ENCODE data around the gene ZBTB16.

- TF ChIP-seq, protein P1, sequence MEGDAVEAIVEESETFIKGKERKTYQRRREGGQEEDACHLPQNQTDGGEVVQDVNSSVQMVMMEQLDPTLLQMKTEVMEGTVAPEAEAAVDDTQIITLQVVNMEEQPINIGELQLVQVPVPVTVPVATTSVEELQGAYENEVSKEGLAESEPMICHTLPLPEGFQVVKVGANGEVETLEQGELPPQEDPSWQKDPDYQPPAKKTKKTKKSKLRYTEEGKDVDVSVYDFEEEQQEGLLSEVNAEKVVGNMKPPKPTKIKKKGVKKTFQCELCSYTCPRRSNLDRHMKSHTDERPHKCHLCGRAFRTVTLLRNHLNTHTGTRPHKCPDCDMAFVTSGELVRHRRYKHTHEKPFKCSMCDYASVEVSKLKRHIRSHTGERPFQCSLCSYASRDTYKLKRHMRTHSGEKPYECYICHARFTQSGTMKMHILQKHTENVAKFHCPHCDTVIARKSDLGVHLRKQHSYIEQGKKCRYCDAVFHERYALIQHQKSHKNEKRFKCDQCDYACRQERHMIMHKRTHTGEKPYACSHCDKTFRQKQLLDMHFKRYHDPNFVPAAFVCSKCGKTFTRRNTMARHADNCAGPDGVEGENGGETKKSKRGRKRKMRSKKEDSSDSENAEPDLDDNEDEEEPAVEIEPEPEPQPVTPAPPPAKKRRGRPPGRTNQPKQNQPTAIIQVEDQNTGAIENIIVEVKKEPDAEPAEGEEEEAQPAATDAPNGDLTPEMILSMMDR (IDR thresholded peaks at IDR 0.05; ENCODE audit: low read depth, low read length): no peak
- TF ChIP-seq POLR2A (IDR thresholded peaks at IDR 0.05; ENCODE audit: extremely low read depth, insufficient read length): no peak
- TF ChIP-seq, protein P2, sequence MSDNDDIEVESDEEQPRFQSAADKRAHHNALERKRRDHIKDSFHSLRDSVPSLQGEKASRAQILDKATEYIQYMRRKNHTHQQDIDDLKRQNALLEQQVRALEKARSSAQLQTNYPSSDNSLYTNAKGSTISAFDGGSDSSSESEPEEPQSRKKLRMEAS (IDR thresholded peaks at IDR 0.05; ENCODE audit: low read depth, low read length): no peak
These were observed 138.4 kb downstream of the ZBTB16 start for GRCh38 chr11:114197799-114198500.

Measured in NB4 (cell line).